Mesothelial cell of epicardium (in vitro differentiated cells): ENCODE results near the gene TENM4. TPM values are rescaled to one million over a fixed set of nuclear protein-coding genes. Genes with fewer than 3 reads are reported as not detected.

ENCODE experiments used
- DNase-seq, 2 experiments: peaks; one replicate each; pipeline ENCODE4 v3.0.0; 2021; ENCODE audit warnings: low spot score in 2 of 2; ENCODE audit not compliant: unreplicated experiment in 2 of 2
- H3K27ac Mint-ChIP-seq: 2 replicates; pipeline ENCODE4 v1.8.0; 2021; ENCODE audit warnings: mixed read lengths
- H3K27me3 Mint-ChIP-seq: 2 replicates; pipeline ENCODE4 v1.8.0; 2021; ENCODE audit warnings: low read depth, mixed read lengths
- H3K36me3 Mint-ChIP-seq: 2 replicates; pipeline ENCODE4 v1.8.0; 2021; ENCODE audit warnings: mixed read lengths
- H3K4me1 Mint-ChIP-seq: 2 replicates; pipeline ENCODE4 v1.8.0; 2021; ENCODE audit warnings: mixed read lengths
- H3K4me3 Mint-ChIP-seq: 2 replicates; pipeline ENCODE4 v1.8.0; 2021; ENCODE audit warnings: mild to moderate bottlenecking, moderate library complexity, mixed read lengths
- H3K9me3 Mint-ChIP-seq: 2 replicates; pipeline ENCODE4 v1.8.0; 2021; ENCODE audit warnings: mixed read lengths
- total RNA-seq: library from RNA; stranded (reverse); gene quantifications from 3 replicates; pipeline ENCODE4 v1.2.1, GENCODE V29; 2021
- TF ChIP-seq, protein P1 (sequence below): fragments of 200-600 bp; sonication (generic); IDR thresholded peaks from one replicate; pipeline ENCODE4 v1.5.0; 2021; ENCODE audit warnings: antibody characterized with exemption; ENCODE audit not compliant: unreplicated experiment

TENM4 gene
- total RNA-seq, 1 donor from 2014 or later, result 187 TPM

DNA sequence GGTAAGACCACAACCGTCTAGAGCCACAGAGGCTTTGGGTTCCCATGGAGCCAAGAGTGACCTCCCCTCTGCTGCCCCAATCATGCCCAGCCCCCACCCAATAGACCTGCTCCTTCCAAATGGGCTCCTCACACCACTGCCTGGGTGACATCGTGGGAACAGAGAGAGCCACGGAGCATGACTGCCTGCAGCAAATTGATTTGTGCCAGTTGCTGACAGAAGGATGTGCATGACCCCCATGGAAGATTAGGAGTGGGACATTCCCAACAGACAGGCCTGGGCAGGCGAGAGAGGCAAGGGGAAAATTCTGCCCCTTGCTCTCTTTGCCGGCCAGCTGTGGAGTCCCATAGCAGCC lies 88.5 kb downstream of the TENM4 start:
- Mint-ChIP-seq H3K4me3 (no peak overlapping the region), H3K4me1 (peaks cover 2% of the 10 kb centered on the region), H3K9me3 (no peaks in the 10 kb centered on the region), H3K27me3 (no peaks in the 10 kb centered on the region), H3K36me3 (no peaks in the 10 kb centered on the region), H3K27ac (no peak overlapping the region)
- TF ChIP-seq, protein P1, sequence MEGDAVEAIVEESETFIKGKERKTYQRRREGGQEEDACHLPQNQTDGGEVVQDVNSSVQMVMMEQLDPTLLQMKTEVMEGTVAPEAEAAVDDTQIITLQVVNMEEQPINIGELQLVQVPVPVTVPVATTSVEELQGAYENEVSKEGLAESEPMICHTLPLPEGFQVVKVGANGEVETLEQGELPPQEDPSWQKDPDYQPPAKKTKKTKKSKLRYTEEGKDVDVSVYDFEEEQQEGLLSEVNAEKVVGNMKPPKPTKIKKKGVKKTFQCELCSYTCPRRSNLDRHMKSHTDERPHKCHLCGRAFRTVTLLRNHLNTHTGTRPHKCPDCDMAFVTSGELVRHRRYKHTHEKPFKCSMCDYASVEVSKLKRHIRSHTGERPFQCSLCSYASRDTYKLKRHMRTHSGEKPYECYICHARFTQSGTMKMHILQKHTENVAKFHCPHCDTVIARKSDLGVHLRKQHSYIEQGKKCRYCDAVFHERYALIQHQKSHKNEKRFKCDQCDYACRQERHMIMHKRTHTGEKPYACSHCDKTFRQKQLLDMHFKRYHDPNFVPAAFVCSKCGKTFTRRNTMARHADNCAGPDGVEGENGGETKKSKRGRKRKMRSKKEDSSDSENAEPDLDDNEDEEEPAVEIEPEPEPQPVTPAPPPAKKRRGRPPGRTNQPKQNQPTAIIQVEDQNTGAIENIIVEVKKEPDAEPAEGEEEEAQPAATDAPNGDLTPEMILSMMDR, result no peak
- DNase-seq, result no peak

DNA sequence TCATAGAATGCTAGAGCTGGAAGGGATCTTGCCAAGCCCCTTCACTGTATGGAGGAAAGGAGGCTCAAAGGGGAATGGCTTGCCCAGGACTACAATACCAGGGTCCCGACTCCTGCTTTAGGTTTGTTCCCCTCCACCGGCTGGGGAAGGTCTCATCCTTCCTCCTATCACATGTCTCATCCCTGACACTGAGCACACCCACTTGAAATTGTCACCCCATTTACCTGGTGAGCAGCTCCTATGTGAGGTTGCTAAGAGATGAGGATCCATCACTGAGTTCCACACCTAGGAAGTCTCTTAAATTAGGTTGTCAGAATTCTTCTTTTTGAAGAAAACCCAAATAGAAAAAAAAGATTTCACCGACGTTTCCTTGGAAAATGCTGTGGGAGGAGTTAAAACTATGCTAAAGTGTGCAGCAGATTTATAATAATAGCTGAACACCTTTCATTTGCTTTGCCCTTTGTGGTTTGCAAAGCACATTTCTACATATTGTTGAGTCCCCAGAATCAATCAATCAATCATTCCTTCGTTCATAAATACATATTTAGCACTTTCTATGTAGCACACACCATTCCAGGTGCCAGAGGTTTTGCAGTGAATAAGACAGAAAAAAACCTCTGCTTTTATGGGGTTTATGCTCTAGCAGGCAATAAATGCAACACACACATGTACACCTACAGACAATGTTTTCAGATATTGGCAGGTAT lies 91.7 kb downstream of the TENM4 start:
- no peaks in the 10 kb centered on the region for H3K36me3 Mint-ChIP-seq
- H3K4me3 Mint-ChIP-seq, result no peak overlapping the region
- no peaks in the 10 kb centered on the region for H3K9me3 Mint-ChIP-seq
- TF ChIP-seq, protein P1, result no peak
- peaks cover 4% of the 10 kb centered on the region for H3K4me1 Mint-ChIP-seq
- DNase-seq, result no peak
- H3K27ac Mint-ChIP-seq, result no peak overlapping the region
- no peaks in the 10 kb centered on the region for H3K27me3 Mint-ChIP-seq

DNA sequence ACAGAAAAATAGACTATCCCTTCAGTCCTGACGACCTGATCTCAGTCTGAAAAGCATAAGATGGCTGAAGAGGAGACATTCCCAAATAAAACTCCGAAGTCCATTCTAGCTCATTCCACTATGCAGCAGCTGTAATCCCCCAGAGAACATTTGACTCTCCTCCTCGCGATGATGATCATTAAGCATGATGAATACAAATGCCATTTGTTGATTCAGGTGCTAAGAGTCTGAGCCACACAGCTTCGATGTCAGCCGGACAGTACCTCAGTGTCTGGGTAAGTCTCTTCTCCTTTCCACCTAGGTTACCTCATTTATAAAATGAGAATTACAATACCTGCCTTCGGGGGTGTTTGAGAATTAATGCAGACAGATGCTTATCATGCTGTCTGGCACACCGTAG lies 94.8 kb downstream of the TENM4 start:
- no peaks in the 10 kb centered on the region for H3K9me3 Mint-ChIP-seq
- H3K27ac Mint-ChIP-seq, result no peak overlapping the region
- peaks cover 7% of the 10 kb centered on the region for H3K4me1 Mint-ChIP-seq
- no peaks in the 10 kb centered on the region for H3K27me3 Mint-ChIP-seq
- no peak overlapping the region for H3K4me3 Mint-ChIP-seq
- TF ChIP-seq, protein P1, result no peak
- no peaks in the 10 kb centered on the region for H3K36me3 Mint-ChIP-seq
- DNase-seq, result no peak

- H3K4me1 Mint-ChIP-seq, result peaks cover 7% of the 10 kb centered on the region
- H3K27me3 Mint-ChIP-seq, result no peaks in the 10 kb centered on the region
- no peak for DNase-seq
- H3K27ac Mint-ChIP-seq, result no peak overlapping the region
- H3K9me3 Mint-ChIP-seq, result no peaks in the 10 kb centered on the region
- H3K4me3 Mint-ChIP-seq, result no peak overlapping the region
- no peaks in the 10 kb centered on the region for H3K36me3 Mint-ChIP-seq
- TF ChIP-seq, protein P1, result no peak
Measured at GRCh38 chr11:79344753-79345294, 96.0 kb downstream of the TENM4 start.

DNA sequence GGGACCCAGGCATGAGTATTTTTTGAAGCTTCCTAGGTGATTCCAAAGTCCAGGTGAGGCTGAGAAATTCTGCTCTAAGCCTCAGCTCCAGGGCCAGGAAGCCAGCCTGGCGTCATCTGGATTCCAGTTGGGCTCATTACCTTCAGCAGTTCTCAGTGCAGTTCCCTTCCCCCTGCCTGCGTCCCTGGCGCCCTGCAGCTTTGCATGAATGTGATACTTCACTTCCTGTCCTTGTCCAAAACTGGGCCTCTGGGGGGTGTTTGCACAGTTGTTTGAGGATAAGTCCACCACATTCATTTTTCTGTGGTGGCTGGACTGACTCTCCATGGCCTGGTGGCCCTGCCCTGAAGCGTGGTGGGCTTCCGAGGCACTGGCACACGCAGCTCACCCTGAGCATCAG lies 98.1 kb downstream of the TENM4 start:
- no peak for DNase-seq
- H3K4me1 Mint-ChIP-seq, result peaks cover 7% of the 10 kb centered on the region
- no peaks in the 10 kb centered on the region for H3K9me3 Mint-ChIP-seq
- H3K4me3 Mint-ChIP-seq, result no peak overlapping the region
- H3K36me3 Mint-ChIP-seq, result no peaks in the 10 kb centered on the region
- TF ChIP-seq, protein P1, result no peak
- no peaks in the 10 kb centered on the region for H3K27me3 Mint-ChIP-seq
- H3K27ac Mint-ChIP-seq, result no peak overlapping the region
